ENCODE data around the gene STK11. TPM values are rescaled to one million over a fixed set of nuclear protein-coding genes. Genes with fewer than 3 reads are reported as not detected.

The STK11 gene
- total and polyA plus RNA-seq, 2 experiments from 2014 or later: 19.4 to 96.5 TPM

GRCh38 chr19:1229924-1230782 lies 24.6 kb downstream of the STK11 start:
- Mint-ChIP-seq H3K36me3 (ENCODE audit: low read depth) (peaks cover 8% of the 10 kb centered on the region), H3K9me3 (no peaks in the 10 kb centered on the region), H3K4me1 (no peaks in the 10 kb centered on the region), H3K4me3 (no peak overlapping the region), H3K27ac (no peak overlapping the region), H3K27me3 (ENCODE audit: insufficient read depth, low read depth, poor library complexity) (peaks cover 5% of the 10 kb centered on the region)
- no peak for ATAC-seq
- Histone ChIP-seq H3K27ac (ENCODE audit: low read depth) (no peak overlapping the region), H3K36me3 (ENCODE audit: insufficient read depth) (no peaks in the 10 kb centered on the region), H3K27me3 (ENCODE audit: insufficient read depth) (no peaks in the 10 kb centered on the region), H3K4me1 (ENCODE audit: insufficient read depth) (no peaks in the 10 kb centered on the region), H3K4me2 (no peak overlapping the region), H4K20me1 (replicated peaks; ENCODE audit: insufficient read depth) (peaks cover 4% of the 10 kb centered on the region), H3K9me2 (ENCODE audit: insufficient read depth) (no peaks in the 10 kb centered on the region), H3F3A (replicated peaks; ENCODE audit: low read depth) (0 out of 2 replicates have a peak, but pooled peaks cover 20% of the 10 kb centered on the region), H3K4me3 (no peak overlapping the region), H2AFZ (no peak overlapping the region), H3K79me2 (replicated peaks; ENCODE audit: insufficient read depth) (no peaks in the 10 kb centered on the region)
- no peak for TF ChIP-seq JUNB (IDR thresholded peaks at IDR 0.05; ENCODE audit: unreplicated experiment)
- TF ChIP-seq, protein P1, sequence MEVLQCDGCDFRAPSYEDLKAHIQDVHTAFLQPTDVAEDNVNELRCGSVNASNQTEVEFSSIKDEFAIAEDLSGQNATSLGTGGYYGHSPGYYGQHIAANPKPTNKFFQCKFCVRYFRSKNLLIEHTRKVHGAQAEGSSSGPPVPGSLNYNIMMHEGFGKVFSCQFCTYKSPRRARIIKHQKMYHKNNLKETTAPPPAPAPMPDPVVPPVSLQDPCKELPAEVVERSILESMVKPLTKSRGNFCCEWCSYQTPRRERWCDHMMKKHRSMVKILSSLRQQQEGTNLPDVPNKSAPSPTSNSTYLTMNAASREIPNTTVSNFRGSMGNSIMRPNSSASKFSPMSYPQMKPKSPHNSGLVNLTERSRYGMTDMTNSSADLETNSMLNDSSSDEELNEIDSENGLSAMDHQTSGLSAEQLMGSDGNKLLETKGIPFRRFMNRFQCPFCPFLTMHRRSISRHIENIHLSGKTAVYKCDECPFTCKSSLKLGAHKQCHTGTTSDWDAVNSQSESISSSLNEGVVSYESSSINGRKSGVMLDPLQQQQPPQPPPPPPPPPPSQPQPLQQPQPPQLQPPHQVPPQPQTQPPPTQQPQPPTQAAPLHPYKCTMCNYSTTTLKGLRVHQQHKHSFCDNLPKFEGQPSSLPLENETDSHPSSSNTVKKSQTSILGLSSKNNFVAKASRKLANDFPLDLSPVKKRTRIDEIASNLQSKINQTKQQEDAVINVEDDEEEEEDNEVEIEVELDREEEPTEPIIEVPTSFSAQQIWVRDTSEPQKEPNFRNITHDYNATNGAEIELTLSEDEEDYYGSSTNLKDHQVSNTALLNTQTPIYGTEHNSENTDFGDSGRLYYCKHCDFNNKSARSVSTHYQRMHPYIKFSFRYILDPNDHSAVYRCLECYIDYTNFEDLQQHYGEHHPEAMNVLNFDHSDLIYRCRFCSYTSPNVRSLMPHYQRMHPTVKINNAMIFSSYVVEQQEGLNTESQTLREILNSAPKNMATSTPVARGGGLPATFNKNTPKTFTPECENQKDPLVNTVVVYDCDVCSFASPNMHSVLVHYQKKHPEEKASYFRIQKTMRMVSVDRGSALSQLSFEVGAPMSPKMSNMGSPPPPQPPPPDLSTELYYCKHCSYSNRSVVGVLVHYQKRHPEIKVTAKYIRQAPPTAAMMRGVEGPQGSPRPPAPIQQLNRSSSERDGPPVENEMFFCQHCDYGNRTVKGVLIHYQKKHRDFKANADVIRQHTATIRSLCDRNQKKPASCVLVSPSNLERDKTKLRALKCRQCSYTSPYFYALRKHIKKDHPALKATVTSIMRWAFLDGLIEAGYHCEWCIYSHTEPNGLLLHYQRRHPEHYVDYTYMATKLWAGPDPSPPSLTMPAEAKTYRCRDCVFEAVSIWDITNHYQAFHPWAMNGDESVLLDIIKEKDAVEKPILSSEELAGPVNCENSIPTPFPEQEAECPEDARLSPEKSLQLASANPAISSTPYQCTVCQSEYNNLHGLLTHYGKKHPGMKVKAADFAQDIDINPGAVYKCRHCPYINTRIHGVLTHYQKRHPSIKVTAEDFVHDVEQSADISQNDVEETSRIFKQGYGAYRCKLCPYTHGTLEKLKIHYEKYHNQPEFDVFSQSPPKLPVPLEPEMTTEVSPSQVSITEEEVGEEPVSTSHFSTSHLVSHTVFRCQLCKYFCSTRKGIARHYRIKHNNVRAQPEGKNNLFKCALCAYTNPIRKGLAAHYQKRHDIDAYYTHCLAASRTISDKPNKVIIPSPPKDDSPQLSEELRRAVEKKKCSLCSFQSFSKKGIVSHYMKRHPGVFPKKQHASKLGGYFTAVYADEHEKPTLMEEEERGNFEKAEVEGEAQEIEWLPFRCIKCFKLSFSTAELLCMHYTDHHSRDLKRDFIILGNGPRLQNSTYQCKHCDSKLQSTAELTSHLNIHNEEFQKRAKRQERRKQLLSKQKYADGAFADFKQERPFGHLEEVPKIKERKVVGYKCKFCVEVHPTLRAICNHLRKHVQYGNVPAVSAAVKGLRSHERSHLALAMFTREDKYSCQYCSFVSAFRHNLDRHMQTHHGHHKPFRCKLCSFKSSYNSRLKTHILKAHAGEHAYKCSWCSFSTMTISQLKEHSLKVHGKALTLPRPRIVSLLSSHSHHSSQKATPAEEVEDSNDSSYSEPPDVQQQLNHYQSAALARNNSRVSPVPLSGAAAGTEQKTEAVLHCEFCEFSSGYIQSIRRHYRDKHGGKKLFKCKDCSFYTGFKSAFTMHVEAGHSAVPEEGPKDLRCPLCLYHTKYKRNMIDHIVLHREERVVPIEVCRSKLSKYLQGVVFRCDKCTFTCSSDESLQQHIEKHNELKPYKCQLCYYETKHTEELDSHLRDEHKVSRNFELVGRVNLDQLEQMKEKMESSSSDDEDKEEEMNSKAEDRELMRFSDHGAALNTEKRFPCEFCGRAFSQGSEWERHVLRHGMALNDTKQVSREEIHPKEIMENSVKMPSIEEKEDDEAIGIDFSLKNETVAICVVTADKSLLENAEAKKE (CRISPR knock-in tag; IDR thresholded peaks at IDR 0.05): no peak
- TF ChIP-seq ZNF114 (CRISPR knock-in tag; IDR thresholded peaks at IDR 0.05): no peak
- TF ChIP-seq EZH2 (IDR thresholded peaks at IDR 0.05; ENCODE audit: low read depth, unreplicated experiment): no peak
- TF ChIP-seq ZNF331 (CRISPR knock-in tag; IDR thresholded peaks at IDR 0.05; ENCODE audit: low read depth): no peak
- TF ChIP-seq POLR2AphosphoS5 (IDR thresholded peaks at IDR 0.05; ENCODE audit: low read depth): no peak
- no peak for DNase-seq (ENCODE audit: low spot score)

Measured in GM23338 (cell line).